GM18526 (cell line): ENCODE results near the gene SEL1L3.

Source experiments
- POLR2A ChIP-seq: IDR thresholded peaks from 3 replicates; pipeline ENCODE4 v1.6.1; 2011; ENCODE audit not compliant: insufficient read length; ENCODE audit errors: extremely low read depth

SEL1L3 gene

GRCh38 chr4:25837107-25837506 is 25.7 kb downstream of the SEL1L3 start:
- no peak for TF ChIP-seq POLR2A

GRCh38 chr4:25835384-25835783 is 27.4 kb downstream of the SEL1L3 start:
- TF ChIP-seq POLR2A, result no peak

- no peak for TF ChIP-seq POLR2A
Observed at GRCh38 chr4:25834411-25835107, 28.2 kb downstream of the SEL1L3 start.

GRCh38 chr4:25830548-25830947 is 32.2 kb downstream of the SEL1L3 start:
- no peak for TF ChIP-seq POLR2A

- no peak for TF ChIP-seq POLR2A
Observed at GRCh38 chr4:25827897-25828296, 34.9 kb downstream of the SEL1L3 start.

- TF ChIP-seq POLR2A, result no peak
Observed at GRCh38 chr4:25827373-25827772, 35.4 kb downstream of the SEL1L3 start.

GRCh38 chr4:25826074-25826752 is 36.6 kb downstream of the SEL1L3 start:
- no peak for TF ChIP-seq POLR2A

- no peak for TF ChIP-seq POLR2A
Observed at GRCh38 chr4:25823632-25824031, 39.2 kb downstream of the SEL1L3 start.

- no peak for TF ChIP-seq POLR2A
Observed at GRCh38 chr4:25821899-25822298, 40.9 kb downstream of the SEL1L3 start.

- no peak for TF ChIP-seq POLR2A
Observed at GRCh38 chr4:25821267-25821666, 41.5 kb downstream of the SEL1L3 start.

GRCh38 chr4:25818876-25819275 is 43.9 kb downstream of the SEL1L3 start:
- TF ChIP-seq POLR2A, result no peak

GRCh38 chr4:25818371-25818871 is 44.4 kb downstream of the SEL1L3 start:
- TF ChIP-seq POLR2A, result no peak

GRCh38 chr4:25817059-25817681 is 45.6 kb downstream of the SEL1L3 start:
- TF ChIP-seq POLR2A, result no peak

- TF ChIP-seq POLR2A, result no peak
Observed at GRCh38 chr4:25816591-25817058, 46.2 kb downstream of the SEL1L3 start.

- TF ChIP-seq POLR2A, result no peak
Observed at GRCh38 chr4:25815586-25815985, 47.2 kb downstream of the SEL1L3 start.

- no peak for TF ChIP-seq POLR2A
Observed at GRCh38 chr4:25814301-25815136, 48.3 kb downstream of the SEL1L3 start.
